HG03064 (cell line): ENCODE measurements around the gene FAM98B.
A peak's percentile ranks its signal among the peaks of the same experiment; 100 is the strongest.

Experiments
- ATAC-seq: cut with Tn5 transposase; IDR thresholded peaks from one replicate; pipeline ENCODE4 v1.9.1; 2021; ENCODE audit warnings: low read depth; ENCODE audit not compliant: unreplicated experiment

Gene FAM98B

GRCh38 chr15:38460543-38460942, 6.6 kb downstream of the FAM98B start:
- no peak for ATAC-seq

- ATAC-seq, result no peak
Measured at GRCh38 chr15:38461066-38461833, 7.3 kb downstream of the FAM98B start.

GRCh38 chr15:38463893-38464292, 10.0 kb downstream of the FAM98B start:
- ATAC-seq, result no peak

GRCh38 chr15:38464675-38465074, 10.7 kb downstream of the FAM98B start:
- no peak for ATAC-seq

GRCh38 chr15:38470816-38471215, 16.9 kb downstream of the FAM98B start:
- ATAC-seq, result no peak

- no peak for ATAC-seq
Measured at GRCh38 chr15:38471974-38472373, 18.0 kb downstream of the FAM98B start.

GRCh38 chr15:38474155-38474757, 20.3 kb downstream of the FAM98B start:
- ATAC-seq, result peak; percentile 92

GRCh38 chr15:38475361-38475760, 21.4 kb downstream of the FAM98B start:
- ATAC-seq, result no peak

- no peak for ATAC-seq
Measured at GRCh38 chr15:38476120-38476519, 22.2 kb downstream of the FAM98B start.

- ATAC-seq, result no peak
Measured at GRCh38 chr15:38477637-38478036, 23.7 kb downstream of the FAM98B start.

- ATAC-seq, result no peak
Measured at GRCh38 chr15:38479266-38479665, 25.3 kb downstream of the FAM98B start.

- no peak for ATAC-seq
Measured at GRCh38 chr15:38479756-38480155, 25.8 kb downstream of the FAM98B start.

- ATAC-seq, result no peak
Measured at GRCh38 chr15:38481113-38481512, 27.2 kb downstream of the FAM98B start.

GRCh38 chr15:38481761-38482160, 27.8 kb downstream of the FAM98B start:
- no peak for ATAC-seq

GRCh38 chr15:38482572-38482971, 28.6 kb downstream of the FAM98B start:
- ATAC-seq, result no peak

- ATAC-seq, result no peak
Measured at GRCh38 chr15:38486936-38487335, 33.0 kb downstream of the FAM98B start.

- no peak for ATAC-seq
Measured at GRCh38 chr15:38487378-38487777, 33.5 kb downstream of the FAM98B start.

- no peak for ATAC-seq
Measured at GRCh38 chr15:38490242-38490922, 36.5 kb downstream of the FAM98B start.

- ATAC-seq, result no peak
Measured at GRCh38 chr15:38496151-38496550, 42.2 kb downstream of the FAM98B start.

GRCh38 chr15:38499651-38500050, 45.7 kb downstream of the FAM98B start:
- no peak for ATAC-seq

- ATAC-seq, result no peak
Measured at GRCh38 chr15:38503496-38503895, 49.6 kb downstream of the FAM98B start.
